ENCODE measurements around the gene SPON1. TPM values are rescaled to one million over a fixed set of nuclear protein-coding genes. Genes with fewer than 3 reads are reported as not detected.

The SPON1 gene
- total RNA-seq, 1 donor from 2014 or later: 76.8 TPM

DNA sequence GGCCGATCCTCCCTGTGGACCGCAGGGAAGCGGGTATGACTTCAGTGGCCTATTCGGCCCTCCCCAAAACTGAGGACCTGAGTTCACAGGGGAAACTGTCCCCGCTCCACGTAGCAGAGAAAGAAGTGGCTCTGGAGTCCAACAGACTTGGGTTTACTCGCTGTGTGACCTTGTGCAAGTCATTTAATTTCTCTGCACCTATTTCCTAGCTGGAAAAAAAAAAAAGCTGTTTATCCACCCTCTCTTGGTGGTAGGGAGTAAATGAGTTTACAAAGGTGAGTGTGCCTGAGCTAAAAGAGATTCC, 2.2 kb downstream of the SPON1 start:
- peaks cover 59% of the 10 kb centered on the region for H3K27me3 ChIP-seq
- peak overlapping the region; percentile 51 for H3K4me3 ChIP-seq
- H3K4me1 ChIP-seq: peaks cover 3% of the 10 kb centered on the region
- ATAC-seq (no peak), DNase-seq (no peak)
- TF ChIP-seq, protein P1, sequence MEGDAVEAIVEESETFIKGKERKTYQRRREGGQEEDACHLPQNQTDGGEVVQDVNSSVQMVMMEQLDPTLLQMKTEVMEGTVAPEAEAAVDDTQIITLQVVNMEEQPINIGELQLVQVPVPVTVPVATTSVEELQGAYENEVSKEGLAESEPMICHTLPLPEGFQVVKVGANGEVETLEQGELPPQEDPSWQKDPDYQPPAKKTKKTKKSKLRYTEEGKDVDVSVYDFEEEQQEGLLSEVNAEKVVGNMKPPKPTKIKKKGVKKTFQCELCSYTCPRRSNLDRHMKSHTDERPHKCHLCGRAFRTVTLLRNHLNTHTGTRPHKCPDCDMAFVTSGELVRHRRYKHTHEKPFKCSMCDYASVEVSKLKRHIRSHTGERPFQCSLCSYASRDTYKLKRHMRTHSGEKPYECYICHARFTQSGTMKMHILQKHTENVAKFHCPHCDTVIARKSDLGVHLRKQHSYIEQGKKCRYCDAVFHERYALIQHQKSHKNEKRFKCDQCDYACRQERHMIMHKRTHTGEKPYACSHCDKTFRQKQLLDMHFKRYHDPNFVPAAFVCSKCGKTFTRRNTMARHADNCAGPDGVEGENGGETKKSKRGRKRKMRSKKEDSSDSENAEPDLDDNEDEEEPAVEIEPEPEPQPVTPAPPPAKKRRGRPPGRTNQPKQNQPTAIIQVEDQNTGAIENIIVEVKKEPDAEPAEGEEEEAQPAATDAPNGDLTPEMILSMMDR (IDR thresholded peaks at IDR 0.05): no peak
- peak overlapping the region; percentile 68 for H3K27ac ChIP-seq
- intact Hi-C loops (cut with DNase I): no loop called here
- no peaks in the 10 kb centered on the region for H3K36me3 ChIP-seq
- H3K9me3 ChIP-seq: no peaks in the 10 kb centered on the region

DNA sequence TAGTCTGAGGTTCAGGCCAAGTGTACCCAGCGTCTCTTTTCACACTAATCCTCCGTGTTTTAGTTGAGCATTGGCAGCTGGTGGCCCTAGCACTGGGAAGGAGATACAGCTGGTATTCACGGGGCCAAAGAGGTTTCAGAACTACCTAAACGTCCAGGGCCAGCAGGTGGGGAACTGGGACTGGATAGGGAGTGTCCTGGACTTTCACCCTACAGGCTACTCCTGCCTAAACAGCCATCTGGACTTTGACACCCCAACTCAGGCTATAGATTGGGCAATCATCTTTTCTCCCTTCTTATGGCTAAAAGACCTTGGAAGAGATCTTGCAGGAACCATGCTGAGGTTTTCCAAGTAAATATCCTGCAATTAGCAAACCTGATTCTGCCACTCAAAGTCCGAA, 2.8 kb downstream of the SPON1 start:
- intact Hi-C loops (cut with DNase I): no loop called here

DNA sequence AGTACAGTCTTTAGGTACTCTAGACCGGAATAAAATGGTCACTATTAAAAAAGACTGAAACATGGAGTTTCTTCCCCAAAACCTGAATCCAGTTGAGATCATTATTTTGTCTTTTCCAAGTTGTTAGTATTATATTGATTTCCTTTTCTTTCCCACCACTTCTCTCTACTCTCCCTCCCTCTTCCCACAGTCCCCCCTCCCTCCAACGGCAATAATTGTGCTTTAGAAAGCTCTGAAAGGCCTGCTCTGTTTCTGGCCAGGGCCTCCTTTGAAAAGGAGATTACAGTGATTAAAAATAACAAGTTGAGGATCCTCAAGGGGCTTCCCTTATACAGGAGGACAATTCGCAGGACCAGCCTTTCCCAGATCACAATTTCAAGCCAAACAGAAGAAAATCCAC, 3.5 kb downstream of the SPON1 start:
- intact Hi-C loops (cut with DNase I): no loop called here
- no peak for ATAC-seq
- no peak overlapping the region for H3K27ac ChIP-seq
- H3K36me3 ChIP-seq: no peaks in the 10 kb centered on the region
- H3K9me3 ChIP-seq: no peaks in the 10 kb centered on the region
- H3K4me3 ChIP-seq: no peak overlapping the region
- peaks cover 52% of the 10 kb centered on the region for H3K27me3 ChIP-seq
- TF ChIP-seq, protein P1 (IDR thresholded peaks at IDR 0.05): no peak
- no peak for DNase-seq
- H3K4me1 ChIP-seq: peaks cover 6% of the 10 kb centered on the region

More for the DNA sequence above, 2.8 kb downstream of the SPON1 start:
- peaks cover 3% of the 10 kb centered on the region for H3K4me1 ChIP-seq
- H3K27ac ChIP-seq: no peak overlapping the region
- H3K4me3 ChIP-seq: peak overlapping the region; percentile 51
- ATAC-seq (no peak), DNase-seq (no peak)
- TF ChIP-seq, protein P1 (IDR thresholded peaks at IDR 0.05): no peak
- H3K9me3 ChIP-seq: no peaks in the 10 kb centered on the region
- H3K36me3 ChIP-seq: no peaks in the 10 kb centered on the region
- H3K27me3 ChIP-seq: peaks cover 56% of the 10 kb centered on the region

DNA sequence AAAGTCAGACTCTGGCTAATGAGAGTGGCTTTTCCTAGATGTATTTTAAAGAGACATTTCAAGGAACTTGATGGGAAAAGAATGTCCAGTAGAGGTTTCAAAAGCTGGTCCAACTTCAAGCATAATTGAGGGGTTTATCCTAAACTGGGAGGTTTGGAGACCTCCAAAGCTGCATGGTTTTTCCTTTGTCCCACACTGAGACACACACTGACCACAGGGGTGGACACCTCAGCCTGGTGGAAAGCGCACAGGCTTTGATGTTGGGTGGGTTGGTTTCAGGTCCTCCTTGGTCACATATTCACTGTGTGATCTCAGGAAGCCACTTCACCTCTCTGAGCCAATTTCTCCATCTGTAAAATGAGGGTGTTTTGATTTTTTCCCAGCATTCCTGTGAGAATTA, 4.0 kb downstream of the SPON1 start:
- H3K4me1 ChIP-seq: peaks cover 10% of the 10 kb centered on the region
- H3K4me3 ChIP-seq: no peak overlapping the region
- intact Hi-C loops (cut with DNase I): no loop called here
- TF ChIP-seq, protein P1 (IDR thresholded peaks at IDR 0.05): no peak
- H3K9me3 ChIP-seq: no peaks in the 10 kb centered on the region
- DNase-seq (no peak), ATAC-seq (no peak)
- no peak overlapping the region for H3K27ac ChIP-seq
- no peaks in the 10 kb centered on the region for H3K36me3 ChIP-seq
- H3K27me3 ChIP-seq: peaks cover 48% of the 10 kb centered on the region

DNA sequence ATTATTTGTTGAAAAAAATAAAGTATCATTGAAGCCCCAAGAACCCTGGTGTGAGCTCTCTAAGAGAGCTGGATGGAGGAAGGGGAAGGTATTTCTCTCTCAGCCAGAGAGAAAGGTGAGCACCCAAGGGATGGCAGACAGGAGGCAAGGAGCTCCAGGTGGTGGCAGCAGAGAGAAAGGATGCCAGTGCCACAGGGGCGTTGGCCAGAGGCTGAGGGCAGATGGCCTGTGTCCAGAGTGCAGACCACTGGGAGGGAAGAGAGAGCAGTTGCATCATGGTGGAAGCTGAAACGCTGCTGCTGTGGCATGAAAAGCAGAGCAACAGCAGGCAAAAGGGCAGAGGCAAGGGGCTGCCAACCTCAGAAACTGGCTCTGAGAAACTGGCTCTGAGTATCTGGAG, 8.5 kb downstream of the SPON1 start:
- ATAC-seq: peak; percentile 81
- no peak for DNase-seq
- intact Hi-C loops (cut with DNase I): no loop called here
- Histone ChIP-seq H3K4me3 (no peak overlapping the region), H3K27me3 (peaks cover 7% of the 10 kb centered on the region), H3K27ac (no peak overlapping the region), H3K36me3 (no peaks in the 10 kb centered on the region), H3K9me3 (no peaks in the 10 kb centered on the region), H3K4me1 (peaks cover 15% of the 10 kb centered on the region)
- TF ChIP-seq, protein P1 (IDR thresholded peaks at IDR 0.05): peak; percentile 35

Measured in upper lobe of right lung (tissue), 1 donor.